ENCODE measurements around the gene MADCAM1.

The MADCAM1 gene

GRCh38 chr19:532561-533363, 36.5 kb downstream of the MADCAM1 start:
- DNase-seq (ENCODE audit: low read depth, low spot score), result peak; percentile 37

GRCh38 chr19:533364-534058, 37.2 kb downstream of the MADCAM1 start:
- no peak for DNase-seq (ENCODE audit: low read depth, low spot score)

GRCh38 chr19:534088-534487, 37.8 kb downstream of the MADCAM1 start:
- DNase-seq (ENCODE audit: low read depth, low spot score), result no peak

GRCh38 chr19:535017-535835, 38.9 kb downstream of the MADCAM1 start:
- DNase-seq (ENCODE audit: low read depth, low spot score), result no peak

- no peak for DNase-seq (ENCODE audit: low read depth, low spot score)
Measured at GRCh38 chr19:536031-536880, 40.0 kb downstream of the MADCAM1 start.

GRCh38 chr19:536881-537404, 40.7 kb downstream of the MADCAM1 start:
- DNase-seq (ENCODE audit: low read depth, low spot score), result no peak

GRCh38 chr19:538641-539428, 42.5 kb downstream of the MADCAM1 start:
- no peak for DNase-seq (ENCODE audit: low read depth, low spot score)

- DNase-seq (ENCODE audit: low read depth, low spot score), result no peak
Measured at GRCh38 chr19:539429-540030, 43.2 kb downstream of the MADCAM1 start.

GRCh38 chr19:540867-541637, 44.8 kb downstream of the MADCAM1 start:
- no peak for DNase-seq (ENCODE audit: low read depth, low spot score)

GRCh38 chr19:541699-542098, 45.4 kb downstream of the MADCAM1 start:
- DNase-seq (ENCODE audit: low read depth, low spot score), result no peak

GRCh38 chr19:542173-542866, 46.0 kb downstream of the MADCAM1 start:
- DNase-seq (ENCODE audit: low read depth, low spot score), result no peak

- no peak for DNase-seq (ENCODE audit: low read depth, low spot score)
Measured at GRCh38 chr19:543910-544608, 47.8 kb downstream of the MADCAM1 start, which contains the start of gene GZMM. Gene GZMM (plus strand): TSS chr19:544053. CDS start chr19:544072, 19 bp downstream.

GRCh38 chr19:547117-547516, 50.8 kb downstream of the MADCAM1 start:
- no peak for DNase-seq (ENCODE audit: low read depth, low spot score)

- DNase-seq (ENCODE audit: low read depth, low spot score), result no peak
Measured at GRCh38 chr19:547836-548720, 51.8 kb downstream of the MADCAM1 start.

- no peak for DNase-seq (ENCODE audit: low read depth, low spot score)
Measured at GRCh38 chr19:548886-549830, 52.9 kb downstream of the MADCAM1 start.

GRCh38 chr19:554817-555216, 58.5 kb downstream of the MADCAM1 start:
- DNase-seq (ENCODE audit: low read depth, low spot score), result no peak

All from smooth muscle cell of the brain vasculature (primary cell).